LoVo (cell line): Measurements from ENCODE around the gene RHD.
"Not testable (repeated sequence)": the region's sequence is repeated elsewhere in the genome, so short reads cannot be mapped to it uniquely, and the experiment has no call there.

Source experiments
- DNase-seq: peaks from one replicate; pipeline ENCODE4 v3.0.0-alpha.2; 2016; ENCODE audit warnings: low spot score

RHD gene

GRCh38 chr1:25356441-25356840 lies 84.1 kb downstream of the RHD start:
- DNase-seq = no peak

GRCh38 chr1:25356848-25357247 lies 84.5 kb downstream of the RHD start:
- no peak for DNase-seq

- DNase-seq = no peak
Observed at GRCh38 chr1:25360596-25361581, 88.6 kb downstream of the RHD start.

GRCh38 chr1:25361901-25362300 lies 89.6 kb downstream of the RHD start:
- no peak for DNase-seq

- DNase-seq = not testable (repeated sequence)
Observed at GRCh38 chr1:25362634-25363559, 90.6 kb downstream of the RHD start.

- no peak for DNase-seq
Observed at GRCh38 chr1:25369241-25369640, 96.9 kb downstream of the RHD start.

- not testable (repeated sequence) for DNase-seq
Observed at GRCh38 chr1:25369691-25370271, 97.5 kb downstream of the RHD start.

- DNase-seq = not testable (repeated sequence)
Observed at GRCh38 chr1:25371757-25372156, 99.4 kb downstream of the RHD start.

- not testable (repeated sequence) for DNase-seq
Observed at GRCh38 chr1:25378367-25378766, 106.1 kb downstream of the RHD start.
